SK-N-SH treated with all-trans-retinoic acid at 6 μM for 48 hours (cell line): ENCODE measurements around the gene SLC7A9.

ENCODE experiments used
- ATAC-seq: fragments of 200-7000 bp; cut with Tn5 transposase; 3 replicates; pipeline ENCODE4 v1.9.1; 2020; ENCODE audit warnings: mild to moderate bottlenecking, moderate library complexity
- ARNTL ChIP-seq: fragments of 450-650 bp; formaldehyde crosslinking; IDR thresholded peaks from 2 replicates; pipeline ENCODE4 v1.5.0; 2020; ENCODE audit warnings: low read depth, mild to moderate bottlenecking, moderate library complexity, borderline replicate concordance
- BACH2 ChIP-seq: fragments of 250-450 bp; sonication (Bioruptor Pico); IDR thresholded peaks from 2 replicates; pipeline ENCODE4 v1.9.0; 2021; ENCODE audit warnings: mild to moderate bottlenecking, borderline replicate concordance
- CREB5 ChIP-seq: fragments of 250-450 bp; sonication (Bioruptor Pico); IDR thresholded peaks from 2 replicates; pipeline ENCODE4 v1.5.1; 2020; ENCODE audit warnings: low read depth, mild to moderate bottlenecking, moderate library complexity
- CSDC2 ChIP-seq: fragments of 250-450 bp; sonication (Bioruptor Pico); IDR thresholded peaks from 2 replicates; pipeline ENCODE4 v1.5.0; 2020; ENCODE audit warnings: mild to moderate bottlenecking, moderate library complexity
- CSRNP3 ChIP-seq: fragments of 250-450 bp; sonication (Bioruptor Pico); IDR thresholded peaks from 2 replicates; pipeline ENCODE4 v1.5.1; 2021; ENCODE audit warnings: mild to moderate bottlenecking, moderate library complexity
- ESRRG ChIP-seq: fragments of 250-450 bp; sonication (Bioruptor Pico); IDR thresholded peaks from 2 replicates; pipeline ENCODE4 v1.6.1; 2021; ENCODE audit warnings: mild to moderate bottlenecking
- GLIS3 ChIP-seq: fragments of 250-450 bp; sonication (Bioruptor Pico); IDR thresholded peaks from 2 replicates; pipeline ENCODE4 v1.5.0; 2020; ENCODE audit warnings: mild to moderate bottlenecking, moderate library complexity
- ISL1 ChIP-seq: fragments of 250-450 bp; sonication (Bioruptor Pico); IDR thresholded peaks from 2 replicates; pipeline ENCODE4 v2.1.2; 2022; ENCODE audit warnings: mild to moderate bottlenecking, moderate library complexity
- OSR1 ChIP-seq: fragments of 250-450 bp; sonication (Bioruptor Pico); IDR thresholded peaks from 2 replicates; pipeline ENCODE4 v1.8.0; 2022; ENCODE audit warnings: moderate library complexity, mild to moderate bottlenecking, inconsistent platforms
- PATZ1 ChIP-seq: fragments of 250-450 bp; sonication (Bioruptor Pico); IDR thresholded peaks from 2 replicates; pipeline ENCODE4 v1.8.0; 2020; ENCODE audit warnings: mild to moderate bottlenecking, moderate library complexity, borderline replicate concordance
- POU6F1 ChIP-seq: fragments of 250-450 bp; sonication (Bioruptor Pico); IDR thresholded peaks from 2 replicates; pipeline ENCODE4 v1.8.0; 2021; ENCODE audit warnings: low read depth, mild to moderate bottlenecking, moderate library complexity, borderline replicate concordance
- PPARA ChIP-seq: fragments of 250-450 bp; sonication (Bioruptor Pico); IDR thresholded peaks from 2 replicates; pipeline ENCODE4 v1.5.0; 2020; ENCODE audit warnings: mild to moderate bottlenecking, borderline replicate concordance
- RARB ChIP-seq: fragments of 250-450 bp; sonication (Bioruptor Pico); IDR thresholded peaks from 2 replicates; pipeline ENCODE4 v1.8.0; 2021; ENCODE audit warnings: mild to moderate bottlenecking, moderate library complexity
- TCF4 ChIP-seq: fragments of 250-450 bp; sonication (Bioruptor Pico); IDR thresholded peaks from 2 replicates; pipeline ENCODE4 v1.8.0; 2021; ENCODE audit warnings: mild to moderate bottlenecking, moderate library complexity, borderline replicate concordance
- TOX ChIP-seq: fragments of 250-450 bp; sonication (Bioruptor Pico); IDR thresholded peaks from 2 replicates; pipeline ENCODE4 v1.8.0; 2021; ENCODE audit warnings: mild to moderate bottlenecking, moderate library complexity, borderline replicate concordance
- TSHZ2 ChIP-seq: fragments of 250-450 bp; sonication (Bioruptor Pico); IDR thresholded peaks from 2 replicates; pipeline ENCODE4 v1.5.0; 2020; ENCODE audit warnings: mild to moderate bottlenecking, moderate library complexity
- ZC3H10 ChIP-seq: fragments of 250-450 bp; sonication (Bioruptor Pico); IDR thresholded peaks from 2 replicates; pipeline ENCODE4 v1.5.1; 2021; ENCODE audit warnings: mild to moderate bottlenecking, moderate library complexity
- ZFP3 ChIP-seq: fragments of 250-450 bp; sonication (Bioruptor Pico); IDR thresholded peaks from 2 replicates; pipeline ENCODE4 v1.5.0; 2020; ENCODE audit warnings: mild to moderate bottlenecking, moderate library complexity
- ZFP30 ChIP-seq: fragments of 450-650 bp; formaldehyde crosslinking; IDR thresholded peaks from 2 replicates; pipeline ENCODE4 v1.5.0; 2022; ENCODE audit warnings: mild to moderate bottlenecking, moderate library complexity
- ZNF70 ChIP-seq: fragments of 450-650 bp; formaldehyde crosslinking; IDR thresholded peaks from 2 replicates; pipeline ENCODE4 v1.5.0; 2020; ENCODE audit warnings: mild to moderate bottlenecking, moderate library complexity
- ZNF8 ChIP-seq: fragments of 450-650 bp; formaldehyde crosslinking; IDR thresholded peaks from 2 replicates; pipeline ENCODE4 v1.5.0; 2020; ENCODE audit warnings: mild to moderate bottlenecking, moderate library complexity

The SLC7A9 gene

GRCh38 chr19:32880622-32881021 is 11.1 kb upstream of the SLC7A9 start:
- TF ChIP-seq ZFP30 (CRISPR knock-in tag): no peak
- TF ChIP-seq OSR1: no peak
- no peak for TF ChIP-seq PATZ1
- no peak for ATAC-seq

- TF ChIP-seq TCF4 (CRISPR knock-in tag) (no peak), CREB5 (CRISPR knock-in tag) (no peak), RARB (CRISPR knock-in tag) (no peak), CSDC2 (CRISPR knock-in tag) (no peak), ESRRG (no peak), ZC3H10 (no peak), PPARA (CRISPR knock-in tag) (no peak), TSHZ2 (CRISPR knock-in tag) (no peak), PATZ1 (no peak), POU6F1 (CRISPR knock-in tag) (no peak), TOX (CRISPR knock-in tag) (no peak), OSR1 (no peak), BACH2 (CRISPR knock-in tag) (no peak), GLIS3 (no peak), CSRNP3 (no peak), ZFP3 (CRISPR knock-in tag) (no peak), ZNF8 (CRISPR knock-in tag) (no peak)
- TF ChIP-seq, all 23 proteins: peak for 0
- ATAC-seq: no peak
Observed at GRCh38 chr19:32879741-32880140, 10.2 kb upstream of the SLC7A9 start.

- no peak for ATAC-seq
- TF ChIP-seq ARNTL (CRISPR knock-in tag) (no peak), TCF4 (CRISPR knock-in tag) (no peak), PPARA (CRISPR knock-in tag) (no peak), ZFP30 (CRISPR knock-in tag) (no peak), ZFP3 (CRISPR knock-in tag) (no peak), OSR1 (no peak), ISL1 (CRISPR knock-in tag) (no peak), POU6F1 (CRISPR knock-in tag) (no peak), CSRNP3 (no peak), ZNF70 (CRISPR knock-in tag) (no peak), GLIS3 (no peak), PATZ1 (no peak), ESRRG (no peak), TOX (CRISPR knock-in tag) (no peak), ZNF8 (CRISPR knock-in tag) (no peak), ZC3H10 (no peak)
Observed at GRCh38 chr19:32878988-32879387, 9.4 kb upstream of the SLC7A9 start.
